Psoas muscle (tissue), 8 donors: ENCODE measurements around the gene LAMA3. TPM values are rescaled to one million over a fixed set of nuclear protein-coding genes. Genes with fewer than 3 reads are reported as not detected.

Experiments
- ATAC-seq, 4 donors: fragments of 200-7000 bp; cut with Tn5 transposase; one replicate each; pipeline ENCODE4 v1.9.1; 2020; ENCODE audit warnings: moderate library complexity in 3 of 4, mild to moderate bottlenecking in 2 of 4
- DNase-seq, 2 donors: peaks; one replicate each; pipeline ENCODE4 v3.0.0-alpha.2; 2020
- H3K27ac ChIP-seq: fragments of 200-600 bp; one replicate; pipeline ENCODE4 v1.8.0; 2022
- H3K27me3 ChIP-seq, 3 donors: fragments of 200-600 bp in 1 of 3; one replicate each; pipeline versions ENCODE4 v1.6.1 to v1.8.0; 2013 to 2022; ENCODE audit warnings: low read length in 2 of 3, mild to moderate bottlenecking in 2 of 3, moderate library complexity in 1 of 3; ENCODE audit not compliant: insufficient read depth in 3 of 3
- H3K36me3 ChIP-seq, 2 donors: fragments of 200-600 bp in 1 of 2; one replicate each; pipeline versions ENCODE4 v1.6.1 to v1.8.0; 2013 to 2022; ENCODE audit warnings: low read depth in 1 of 2, mild to moderate bottlenecking in 1 of 2, moderate library complexity in 1 of 2; ENCODE audit not compliant: insufficient read depth in 1 of 2
- H3K4me1 ChIP-seq: fragments of 200-600 bp; one replicate; pipeline ENCODE4 v1.8.0; 2022
- H3K4me3 ChIP-seq: fragments of 200-600 bp; one replicate; pipeline ENCODE4 v1.8.0; 2022; ENCODE audit warnings: mild to moderate bottlenecking
- H3K9me3 ChIP-seq: fragments of 200-600 bp; one replicate; pipeline ENCODE4 v1.8.0; 2022
- CTCF ChIP-seq: fragments of 200-600 bp; IDR thresholded peaks from one replicate; pipeline ENCODE4 v1.8.0; 2022; ENCODE audit warnings: antibody characterized with exemption
- WGBS, 3 donors: extraction: QIAGEN DNeasy Blood & Tissue Kit; methylation state at CpG; one replicate each; pipeline versions ENCODE4 v1.1.6 to v1.1.7; 2013; 5-methylcytosine and 5-hydroxymethylcytosine counted together
- intact Hi-C, 2 donors: fragments of 100-400 bp; cut with DNase I; formaldehyde crosslinking; loops; one replicate each; pipeline versions ENCODE4 v1.11.0 to v1.14.2; 2022
- polyA plus RNA-seq, 3 donors: library from polyadenylated mRNA; stranded (reverse); fragments of 200-250 nt; gene quantifications; one replicate each; pipeline ENCODE4 v1.2.3, GENCODE V29; 2013
- total RNA-seq, 4 donors: library from RNA; stranded (reverse); fragmentation: NEBNext Ultra II Directional in 2 of 4; extraction: Animal tissue kit (Norgen Biotek cat#: 25700) in 2 of 4; gene quantifications; one replicate each; pipeline versions ENCODE4 v1.2.1 to v1.2.4, GENCODE V29; 2021 to 2023
- donor health status: healthy with polysubstance abuse.
- donor health status: DM: no; HTN: no; CAD: no; lungs with moderate emphysema.
- donor health status: Bipolar disorder and iron deficiency.
- donor health status: healthy.
- donor health status: DM: yes; HTN: yes; CAD: no.
- donor health status: DM: no; HTN: no; CAD: no.
- donor health status: DM: no; HTN: no; CAD: no.
- donor health status: DM: yes; HTN: yes; CAD: no.

LAMA3 gene
- total and polyA plus RNA-seq, 7 donors = 0.49 to 4.2 (median 1.8) TPM

- ATAC-seq = no peak
- DNase-seq = no peak
- intact Hi-C loops = no loop called here
- H3K4me1 ChIP-seq = no peaks in the 10 kb centered on the region
- WGBS, 3 donors = 89 to 95% (median 92%) methylated on average over 2 of the region's 2 CpGs
- no peak overlapping the region for H3K27ac ChIP-seq
- no peaks in the 10 kb centered on the region for H3K9me3 ChIP-seq
- H3K4me3 ChIP-seq = no peak overlapping the region
- TF ChIP-seq CTCF = no peak
- no peaks in the 10 kb centered on the region for H3K27me3 ChIP-seq
- no peaks in the 10 kb centered on the region for H3K36me3 ChIP-seq
Observed at GRCh38 chr18:23880931-23881617, 191.8 kb downstream of the LAMA3 start.

- no peak overlapping the region for H3K4me3 ChIP-seq
- no peaks in the 10 kb centered on the region for H3K36me3 ChIP-seq
- intact Hi-C loops = no loop called here
- H3K9me3 ChIP-seq = no peaks in the 10 kb centered on the region
- ATAC-seq = no peak
- no peak for TF ChIP-seq CTCF
- no peaks in the 10 kb centered on the region for H3K4me1 ChIP-seq
- H3K27me3 ChIP-seq = no peaks in the 10 kb centered on the region
- WGBS, 3 donors = 71 to 79% (median 73%) methylated on average over 8 of the region's 8 CpGs
- no peak overlapping the region for H3K27ac ChIP-seq
- no peak for DNase-seq
Observed at GRCh38 chr18:23881778-23882177, 192.5 kb downstream of the LAMA3 start.

- intact Hi-C loops = no loop called here
- WGBS, 3 donors = 92 to 95% (median 93%) methylated on average over 4 of the region's 4 CpGs
- ATAC-seq = no peak
Observed at GRCh38 chr18:23882616-23883276, 193.5 kb downstream of the LAMA3 start.

GRCh38 chr18:23883277-23883790 is 194.1 kb downstream of the LAMA3 start:
- no peaks in the 10 kb centered on the region for H3K9me3 ChIP-seq
- no peaks in the 10 kb centered on the region for H3K27me3 ChIP-seq
- H3K4me1 ChIP-seq = no peaks in the 10 kb centered on the region
- DNase-seq (peak; percentile 39 to 64), ATAC-seq (peak in 3 of 4 donors; percentile 63 to 77 (median 68))
- no peak for TF ChIP-seq CTCF
- no peak overlapping the region for H3K27ac ChIP-seq
- WGBS, 3 donors = 78 to 89% (median 79%) methylated on average over 3 of the region's 3 CpGs
- H3K4me3 ChIP-seq = no peak overlapping the region
- no peaks in the 10 kb centered on the region for H3K36me3 ChIP-seq
- intact Hi-C loops = no loop called here

More at GRCh38 chr18:23882616-23883276, 193.5 kb downstream of the LAMA3 start:
- no peaks in the 10 kb centered on the region for H3K27me3 ChIP-seq
- no peaks in the 10 kb centered on the region for H3K9me3 ChIP-seq
- DNase-seq = no peak
- TF ChIP-seq CTCF = no peak
- H3K4me1 ChIP-seq = no peaks in the 10 kb centered on the region
- no peak overlapping the region for H3K4me3 ChIP-seq
- H3K27ac ChIP-seq = no peak overlapping the region
- H3K36me3 ChIP-seq = no peaks in the 10 kb centered on the region
